OCI-LY7 (cell line): ENCODE results near the gene PEX7. TPM values are rescaled to one million over a fixed set of nuclear protein-coding genes. Genes with fewer than 3 reads are reported as not detected.

Experiments used
- Bru-seq: library from RNA; stranded (reverse); fragments of 400-500 nt; gene quantifications from one replicate; lab custom pipeline; 2021; lab: Mats Ljungman, UMichigan
- BruChase-seq, 2 experiments: library from RNA; stranded (reverse); fragments of 400-500 nt; gene quantifications; one replicate each; lab custom pipeline; 2021; lab: Mats Ljungman, UMichigan
- BruUV-seq: library from RNA; stranded (reverse); fragments of 400-500 nt; replicated peaks from 2 replicates; lab custom pipeline; 2021; lab: Mats Ljungman, UMichigan
- CTCF ChIA-PET: fragments of 300-600 bp; sonication (Branson Sonifier 250); formaldehyde crosslinking; loops from one replicate; lab custom pipeline; 2022; ENCODE audit warnings: antibody characterized with exemption; ENCODE audit not compliant: unreplicated experiment; lab: Charles Lee
- POLR2A ChIA-PET: fragments of 300-600 bp; sonication (Branson Sonifier 250); formaldehyde crosslinking; loops from one replicate; lab custom pipeline; 2022; ENCODE audit warnings: antibody characterized with exemption; lab: Charles Lee
- DNase-seq: peaks from one replicate; pipeline ENCODE4 v3.0.0-alpha.2; 2015; ENCODE audit warnings: low spot score
- H2AFZ ChIP-seq: fragments of 200-600 bp; sonication (generic), shearing (Covaris generic); 2 replicates; pipeline ENCODE4 v1.6.1; 2014; ENCODE audit warnings: mild to moderate bottlenecking, antibody characterized with exemption, low read length, moderate library complexity
- H3K27ac ChIP-seq: fragments of 200-600 bp; sonication (generic); 2 replicates; pipeline ENCODE4 v1.5.1; 2014; ENCODE audit warnings: mixed run types, low read depth, mild to moderate bottlenecking, moderate library complexity, low read length, inconsistent platforms; ENCODE audit not compliant: poor library complexity, severe bottlenecking
- H3K36me3 ChIP-seq: fragments of 200-600 bp; sonication (generic); 2 replicates; pipeline ENCODE4 v1.6.1; 2014; ENCODE audit warnings: mild to moderate bottlenecking, antibody characterized with exemption, low read length, moderate library complexity, mixed read lengths; ENCODE audit not compliant: insufficient read depth
- H3K4me1 ChIP-seq: fragments of 200-600 bp; sonication (generic); 2 replicates; pipeline ENCODE4 v1.5.1; 2014; ENCODE audit warnings: mild to moderate bottlenecking, low read length; ENCODE audit not compliant: insufficient read depth, poor library complexity, severe bottlenecking
- H3K4me2 ChIP-seq: fragments of 200-600 bp; sonication (generic); 2 replicates; pipeline ENCODE4 v1.6.1; 2014; ENCODE audit warnings: mild to moderate bottlenecking, low read length
- H3K4me3 ChIP-seq: fragments of 200-600 bp; sonication (generic); 2 replicates; pipeline ENCODE4 v1.5.1; 2014; ENCODE audit warnings: mild to moderate bottlenecking, low read depth, low read length; ENCODE audit not compliant: poor library complexity, severe bottlenecking
- H3K79me2 ChIP-seq: fragments of 200-600 bp; sonication (generic); 2 replicates; pipeline ENCODE4 v1.6.1; 2016; ENCODE audit warnings: low read depth, mild to moderate bottlenecking, low read length, moderate library complexity, mixed read lengths; ENCODE audit not compliant: insufficient read depth
- H3K9me2 ChIP-seq: fragments of 200-600 bp; sonication (generic); 2 replicates; pipeline ENCODE4 v1.6.1; 2016; ENCODE audit warnings: mild to moderate bottlenecking, low read length, mixed read lengths; ENCODE audit not compliant: insufficient read depth
- H3K9me3 ChIP-seq: fragments of 200-600 bp; sonication (generic); 2 replicates; pipeline ENCODE4 v1.6.1; 2014; ENCODE audit warnings: mild to moderate bottlenecking, mixed run types, low read length, mixed read lengths
- H4K20me1 ChIP-seq: fragments of 200-600 bp; sonication (generic); 2 replicates; pipeline ENCODE4 v1.6.1; 2014; ENCODE audit warnings: mild to moderate bottlenecking, antibody characterized with exemption, low read length, moderate library complexity, mixed read lengths; ENCODE audit not compliant: insufficient read depth
- EZH2phosphoT487 ChIP-seq: fragments of 200-600 bp; sonication (generic); IDR thresholded peaks from 2 replicates; pipeline ENCODE4 v1.6.1; 2018; ENCODE audit warnings: low read depth, borderline replicate concordance, mild to moderate bottlenecking, mixed run types, antibody characterized with exemption, low read length, moderate library complexity, mixed read lengths
- intact Hi-C: fragments of 100-400 bp; cut with micrococcal nuclease; formaldehyde crosslinking; loops from one replicate; pipeline ENCODE4 v1.10.0; 2022; ENCODE audit not compliant: unreplicated experiment
- long read RNA-seq: library from polyadenylated mRNA; stranded (forward); transcript quantifications from one replicate; pipeline ENCODE4 v2.0.0, GENCODE V29; 2022
- total RNA-seq, 2 experiments: library from RNA; depleted of rRNA in 1 of 2; stranded (reverse); fragments of >200 nt in 1 of 2; shearing (Covaris generic) in 1 of 2; gene quantifications; 2 replicates each; pipeline ENCODE4 v1.2.3, GENCODE V29; 2014 to 2022
- TF ChIP-seq, protein P1 (sequence below): fragments of 200-600 bp; sonication (generic); conservative IDR thresholded peaks from 2 replicates; pipeline ENCODE4 v1.5.1; 2014; ENCODE audit warnings: mild to moderate bottlenecking, antibody characterized with exemption, low read length, moderate library complexity, mixed read lengths

Gene PEX7, protein sequence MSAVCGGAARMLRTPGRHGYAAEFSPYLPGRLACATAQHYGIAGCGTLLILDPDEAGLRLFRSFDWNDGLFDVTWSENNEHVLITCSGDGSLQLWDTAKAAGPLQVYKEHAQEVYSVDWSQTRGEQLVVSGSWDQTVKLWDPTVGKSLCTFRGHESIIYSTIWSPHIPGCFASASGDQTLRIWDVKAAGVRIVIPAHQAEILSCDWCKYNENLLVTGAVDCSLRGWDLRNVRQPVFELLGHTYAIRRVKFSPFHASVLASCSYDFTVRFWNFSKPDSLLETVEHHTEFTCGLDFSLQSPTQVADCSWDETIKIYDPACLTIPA
- total RNA-seq (2014; rRNA removed; shearing (Covaris generic)): 7.3 and 8.4 TPM in 2 replicates
- total RNA-seq (2022): 5.8 and 7.9 TPM in 2 replicates
- Bru-seq, nascent RNA: percentile 63 among the genes with signal in this experiment
- percentile 52 among the genes with signal in this experiment for BruChase-seq, experiment 1, labeled RNA remaining after a 6-hour chase
- BruChase-seq, experiment 2, labeled RNA remaining after a 2-hour chase: percentile 48 among the genes with signal in this experiment
- long read RNA-seq, transcript PEX7-201 (10 exons, 1,464 nt): major isoform, 6 of 11 reads
- long read RNA-seq, partial matches to known transcripts: 2 of 11 reads
- long read RNA-seq, other reads (novel, unspliced or antisense): 3 of 11 reads

GRCh38 chr6:136822376-136823127 is at the start of gene PEX7:
Gene PEX7 (plus strand): TSS chr6:136822592. CDS start chr6:136822666, 74 bp downstream.
- H3K4me1 ChIP-seq: peaks cover 14% of the 10 kb centered on the region
- H4K20me1 ChIP-seq: no peaks in the 10 kb centered on the region
- CTCF ChIA-PET: no interaction called here
- H3K79me2 ChIP-seq: no peaks in the 10 kb centered on the region
- H2AFZ ChIP-seq: peak within 1 kb of the TSS; percentile 100
- TF ChIP-seq, protein P1, sequence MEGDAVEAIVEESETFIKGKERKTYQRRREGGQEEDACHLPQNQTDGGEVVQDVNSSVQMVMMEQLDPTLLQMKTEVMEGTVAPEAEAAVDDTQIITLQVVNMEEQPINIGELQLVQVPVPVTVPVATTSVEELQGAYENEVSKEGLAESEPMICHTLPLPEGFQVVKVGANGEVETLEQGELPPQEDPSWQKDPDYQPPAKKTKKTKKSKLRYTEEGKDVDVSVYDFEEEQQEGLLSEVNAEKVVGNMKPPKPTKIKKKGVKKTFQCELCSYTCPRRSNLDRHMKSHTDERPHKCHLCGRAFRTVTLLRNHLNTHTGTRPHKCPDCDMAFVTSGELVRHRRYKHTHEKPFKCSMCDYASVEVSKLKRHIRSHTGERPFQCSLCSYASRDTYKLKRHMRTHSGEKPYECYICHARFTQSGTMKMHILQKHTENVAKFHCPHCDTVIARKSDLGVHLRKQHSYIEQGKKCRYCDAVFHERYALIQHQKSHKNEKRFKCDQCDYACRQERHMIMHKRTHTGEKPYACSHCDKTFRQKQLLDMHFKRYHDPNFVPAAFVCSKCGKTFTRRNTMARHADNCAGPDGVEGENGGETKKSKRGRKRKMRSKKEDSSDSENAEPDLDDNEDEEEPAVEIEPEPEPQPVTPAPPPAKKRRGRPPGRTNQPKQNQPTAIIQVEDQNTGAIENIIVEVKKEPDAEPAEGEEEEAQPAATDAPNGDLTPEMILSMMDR: peak; percentile 55
- TF ChIP-seq EZH2phosphoT487: no peak
- POLR2A ChIA-PET: interaction anchor here (0.6 to 1.0 kb wide), 4 partner anchors 11 to 584 kb away, joined by 3 to 4 read pairs (median 4); no protein-coding TSS in a partner anchor
- H3K36me3 ChIP-seq: peaks cover 8% of the 10 kb centered on the region
- BruUV-seq: no TSS peak
- DNase-seq: peak; percentile 94
- peak within 1 kb of the TSS; percentile 78 for H3K4me2 ChIP-seq
- H3K4me3 ChIP-seq: peak within 1 kb of the TSS; percentile 76
- no peaks in the 10 kb centered on the region for H3K9me2 ChIP-seq
- no peaks in the 10 kb centered on the region for H3K9me3 ChIP-seq
- intact Hi-C loops: no loop called here
- H3K27ac ChIP-seq: no peak within 1 kb of the TSS

DNA sequence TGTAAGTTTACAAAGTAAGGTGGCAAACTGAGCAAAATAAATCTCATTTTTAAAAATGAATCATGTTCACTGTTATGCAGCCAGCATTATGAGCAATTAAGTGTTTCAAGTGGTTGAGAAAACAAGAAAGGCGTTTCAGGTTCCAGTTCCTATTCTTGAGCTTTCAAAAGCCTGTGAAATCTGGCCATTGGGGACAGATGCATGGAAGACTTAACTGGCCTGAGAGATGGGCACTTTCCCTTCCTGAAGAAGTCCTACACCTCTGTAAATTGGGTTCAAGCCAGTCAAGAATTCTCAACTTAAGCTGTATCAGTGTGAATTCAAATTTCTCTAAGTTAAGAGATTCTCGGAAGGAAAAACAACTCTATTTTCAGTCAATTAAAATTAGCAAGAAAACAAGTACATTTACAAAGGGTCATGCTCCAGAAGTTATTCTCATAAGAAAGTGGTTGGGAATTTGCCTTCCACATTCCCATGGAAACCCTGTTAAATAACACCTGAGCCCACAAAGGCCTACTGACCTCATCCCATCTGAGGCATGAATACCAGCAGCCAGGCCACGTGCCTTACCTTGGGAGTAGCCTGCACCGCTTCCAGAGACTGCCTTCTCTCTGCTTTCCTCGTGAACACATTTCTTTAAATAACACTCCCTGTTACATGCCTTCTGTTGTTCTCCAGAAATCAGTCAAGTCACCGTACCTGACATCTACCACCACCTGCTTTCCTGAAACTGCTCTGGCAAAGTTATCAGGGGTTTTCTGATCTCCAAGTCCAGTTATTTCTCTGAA is 49.5 kb upstream of the PEX7 start:
- no peak overlapping the region; the same call in 1 of the 2 replicates for H2AFZ ChIP-seq
- CTCF ChIA-PET: interaction anchor here (0.6 to 1.2 kb wide), 2 partner anchors 19 to 54 kb away, joined by 3 read pairs; partner anchors contain the start of gene MAP3K5

More for the DNA sequence above, 49.5 kb upstream of the PEX7 start:
- POLR2A ChIA-PET: interaction anchor here (0.9 to 2.6 kb wide), 11 partner anchors 7 to 60 kb away, joined by 3 to 16 read pairs (median 7); partner anchors contain the start of gene MAP3K5
- H3K79me2 ChIP-seq: peaks cover 60% of the 10 kb centered on the region; the same call in 1 of the 2 replicates
- intact Hi-C loops: no loop called here
- H3K27ac ChIP-seq: peak overlapping the region; percentile 23
- peaks cover 4% of the 10 kb centered on the region; the same call in 1 of the 2 replicates for H4K20me1 ChIP-seq
- peaks cover 3% of the 10 kb centered on the region; the same call in 1 of the 2 replicates for H3K9me3 ChIP-seq
- H3K36me3 ChIP-seq: 0 out of 2 replicates have a peak, but pooled peaks cover 7% of the 10 kb centered on the region
- peak; percentile 45 for DNase-seq
- TF ChIP-seq, protein P1: no peak
- no peak for TF ChIP-seq EZH2phosphoT487
- no TSS peak for BruUV-seq
- H3K4me2 ChIP-seq: peak overlapping the region; percentile 51
- no peak overlapping the region for H3K4me3 ChIP-seq
- H3K4me1 ChIP-seq: peaks cover 32% of the 10 kb centered on the region
- H3K9me2 ChIP-seq: no peaks in the 10 kb centered on the region
